UCSD-AML1 (cell line): ENCODE results near the gene TSPAN16.

Experiments used
- DNase-seq: peaks from one replicate; lab custom pipeline; 2025; ENCODE audit not compliant: unreplicated experiment; lab: John Stamatoyannopoulos, UW

The TSPAN16 gene, protein sequence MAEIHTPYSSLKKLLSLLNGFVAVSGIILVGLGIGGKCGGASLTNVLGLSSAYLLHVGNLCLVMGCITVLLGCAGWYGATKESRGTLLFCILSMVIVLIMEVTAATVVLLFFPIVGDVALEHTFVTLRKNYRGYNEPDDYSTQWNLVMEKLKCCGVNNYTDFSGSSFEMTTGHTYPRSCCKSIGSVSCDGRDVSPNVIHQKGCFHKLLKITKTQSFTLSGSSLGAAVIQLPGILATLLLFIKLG

DNA sequence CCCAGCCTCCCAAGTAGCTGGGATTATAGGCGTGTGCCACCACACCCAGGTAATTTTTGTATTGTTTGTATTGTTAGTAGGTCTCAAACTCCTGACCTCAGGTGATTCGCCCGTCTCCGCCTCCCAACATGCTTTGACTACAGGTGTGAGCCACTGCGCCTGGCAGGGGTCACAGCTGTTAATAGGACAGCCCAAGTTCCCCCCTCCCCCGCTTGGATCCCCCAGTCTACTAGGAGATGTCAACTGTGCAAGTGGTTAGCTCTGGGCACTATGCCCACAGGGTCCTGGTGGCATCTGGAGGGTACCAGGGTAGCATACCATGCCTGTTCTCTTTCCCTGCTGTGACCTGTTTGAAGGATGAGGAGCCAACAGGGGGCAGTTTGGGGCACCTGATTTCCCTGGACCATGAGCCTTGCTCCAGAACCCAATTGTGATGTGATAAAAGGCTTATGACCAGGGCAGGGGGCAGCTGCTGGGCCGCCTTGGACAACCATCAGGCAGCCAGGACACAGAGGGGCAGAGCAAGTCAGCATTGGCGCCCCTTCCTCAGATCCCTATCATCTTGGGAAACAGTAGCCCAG lies at the start of gene TSPAN16:
TSS of gene TSPAN16 (plus strand) at position 496 of the 581 bp plus-strand sequence. CDS start 138 bp downstream, outside the sequence.
- DNase-seq = peak; percentile 28

DNA sequence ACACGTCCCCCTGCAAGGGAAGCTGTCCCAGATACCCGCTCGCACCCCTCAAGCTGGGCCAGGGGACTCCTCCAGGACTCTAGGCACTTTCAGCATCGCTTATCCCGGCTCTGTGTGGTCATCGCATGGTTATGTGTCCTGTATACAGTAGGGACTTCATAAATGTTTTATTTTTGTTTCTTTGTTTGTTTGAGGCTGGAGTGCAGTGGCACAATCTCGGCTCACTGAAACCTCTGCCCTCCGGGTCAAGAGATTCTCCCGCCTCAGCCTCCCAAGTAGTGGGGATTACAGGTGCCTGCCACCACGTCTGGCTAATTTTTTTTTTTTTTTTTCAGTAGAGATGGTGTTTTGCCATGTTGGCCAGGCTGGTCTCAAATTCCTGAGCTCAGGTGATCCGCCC lies 49.0 kb upstream of the TSPAN16 start:
- DNase-seq = no peak

DNA sequence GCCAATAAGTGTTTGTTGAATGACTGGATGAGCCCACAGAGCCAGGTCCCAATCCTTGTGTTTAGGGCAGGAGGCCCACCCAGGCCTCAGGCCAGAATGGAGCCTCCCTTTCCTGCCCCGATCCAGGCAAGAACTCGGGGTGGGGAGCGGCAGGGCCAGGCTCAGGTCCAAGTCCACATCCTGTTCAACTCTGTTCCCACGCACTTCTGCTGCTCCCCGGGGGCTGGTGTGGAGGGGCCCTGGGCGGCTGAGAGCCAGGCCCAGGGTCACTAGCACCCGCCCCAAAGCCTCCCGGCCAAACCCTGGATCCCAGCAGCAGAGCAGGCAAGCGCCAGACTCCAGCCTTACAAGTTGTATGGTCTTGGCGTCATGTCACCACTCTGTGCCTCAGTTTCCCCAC lies 48.6 kb upstream of the TSPAN16 start:
- no peak for DNase-seq

DNA sequence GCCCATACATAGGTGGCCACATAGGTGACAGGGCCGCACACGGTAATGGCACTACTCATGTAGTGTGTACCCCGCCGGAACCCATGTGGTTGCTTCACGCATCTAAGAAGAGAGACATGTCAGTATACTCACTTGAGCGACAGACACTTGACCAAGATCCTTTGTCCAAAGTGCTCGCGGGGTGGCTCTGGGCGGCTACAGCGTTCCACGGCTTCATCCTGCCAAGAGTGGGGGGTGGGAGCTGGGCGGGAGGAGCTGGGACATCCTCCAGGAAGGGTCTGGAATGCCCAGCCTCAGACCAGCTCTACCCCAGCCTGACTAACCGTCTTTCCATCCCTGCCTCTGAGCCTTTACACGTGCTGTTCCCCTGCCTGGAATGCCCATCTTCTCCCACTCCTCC lies 48.0 kb upstream of the TSPAN16 start:
- no peak for DNase-seq

DNA sequence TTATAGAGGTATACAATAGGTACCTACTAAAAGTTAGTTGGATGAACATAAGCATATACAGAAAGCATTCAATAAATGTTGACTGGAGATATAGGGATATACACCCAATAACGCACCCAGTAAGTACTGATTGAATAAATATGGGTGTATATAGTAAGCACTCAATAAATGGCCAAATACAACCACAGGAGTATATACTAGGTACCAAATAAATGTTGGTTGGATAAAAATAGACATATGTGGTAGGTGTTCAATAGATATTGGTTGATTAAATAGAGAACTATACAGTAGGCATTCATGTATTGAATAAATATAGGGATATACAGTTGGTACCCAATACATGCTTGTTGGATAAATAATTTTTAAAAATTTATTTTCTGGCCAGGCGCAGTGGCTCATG lies 47.1 kb upstream of the TSPAN16 start:
- no peak for DNase-seq

DNA sequence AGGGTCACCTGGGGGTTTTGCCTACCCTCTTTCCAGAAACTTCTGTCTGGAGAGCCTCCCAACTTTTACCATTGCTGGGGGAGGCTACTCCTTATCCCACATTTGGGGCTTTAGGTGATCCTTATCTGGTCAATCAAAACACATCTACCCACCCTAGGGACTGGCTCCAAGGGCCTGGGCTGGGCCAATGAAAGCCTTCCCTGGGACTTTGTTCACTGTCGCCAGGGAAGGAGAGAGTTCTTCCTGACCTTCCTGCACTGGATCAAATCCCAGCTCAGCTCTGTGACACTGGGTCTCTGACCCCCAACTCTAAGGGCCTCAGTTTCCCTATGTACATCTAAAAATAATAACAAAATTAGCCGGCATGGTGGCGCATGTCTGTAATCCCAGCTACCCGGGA lies 44.7 kb upstream of the TSPAN16 start:
- DNase-seq = no peak

DNA sequence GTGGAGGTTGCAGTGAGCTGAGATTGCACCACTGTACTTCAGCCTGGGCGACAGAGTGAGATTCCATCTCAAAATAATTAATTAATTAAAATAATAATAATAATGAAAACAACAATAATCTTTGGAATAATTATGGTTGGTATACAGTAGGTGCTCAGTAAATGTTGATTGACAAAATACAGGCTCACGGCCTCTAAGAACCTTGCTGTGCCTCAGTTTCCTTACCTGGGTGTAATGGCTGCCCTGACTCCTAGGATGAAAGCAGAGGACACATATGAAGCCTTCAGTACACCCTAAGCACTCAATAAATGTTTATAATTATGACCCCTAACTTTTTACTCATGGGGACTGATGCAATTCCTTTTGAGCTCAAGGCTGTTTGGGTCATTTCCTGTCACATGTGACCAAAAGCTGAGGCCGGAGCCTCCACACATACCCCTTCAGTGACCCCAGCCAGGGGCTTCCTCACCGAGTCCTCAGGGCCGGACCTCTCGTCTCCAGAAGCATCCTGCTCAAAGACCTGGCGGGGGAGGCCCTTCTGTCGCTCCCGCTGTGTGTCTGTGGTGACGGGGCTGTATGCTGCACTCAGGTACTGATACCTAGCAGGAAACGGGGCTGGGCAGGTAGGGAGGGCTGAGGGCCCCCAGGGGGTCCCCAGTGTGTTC lies 44.2 kb upstream of the TSPAN16 start:
- no peak for DNase-seq

DNA sequence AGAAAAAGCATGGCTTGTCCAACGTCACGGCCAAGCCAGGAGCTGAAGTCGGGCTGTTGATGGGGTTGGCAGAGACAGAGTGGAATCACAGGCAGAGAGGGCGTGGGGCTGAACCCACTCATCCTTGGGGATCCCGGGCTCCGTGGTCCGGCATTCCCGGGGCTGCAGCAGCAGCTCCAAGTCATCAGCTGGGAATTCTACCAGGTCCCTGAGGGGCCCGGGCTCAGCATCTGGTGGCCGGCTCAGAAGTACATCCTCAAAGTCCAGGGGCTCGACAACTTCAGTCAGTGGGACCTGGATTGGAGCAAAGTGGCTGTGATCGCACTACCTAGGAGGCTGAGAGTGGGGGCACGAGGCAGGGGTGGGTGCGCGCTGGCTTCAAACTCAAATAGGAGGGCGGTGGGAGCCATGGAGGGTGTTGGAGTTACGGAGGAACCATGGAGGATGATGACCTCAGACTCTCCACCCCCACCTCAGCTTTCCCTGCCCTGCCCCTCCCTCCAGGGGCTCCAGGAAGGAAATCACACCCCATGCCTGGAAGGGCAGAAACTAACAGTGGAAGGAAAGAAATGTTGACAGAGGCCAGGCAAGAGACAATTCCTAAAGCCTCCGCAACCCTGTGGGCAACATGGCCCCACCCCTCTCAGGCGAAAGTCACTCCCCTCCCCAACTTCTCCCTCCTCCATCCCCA lies 43.1 kb upstream of the TSPAN16 start:
- no peak for DNase-seq

DNA sequence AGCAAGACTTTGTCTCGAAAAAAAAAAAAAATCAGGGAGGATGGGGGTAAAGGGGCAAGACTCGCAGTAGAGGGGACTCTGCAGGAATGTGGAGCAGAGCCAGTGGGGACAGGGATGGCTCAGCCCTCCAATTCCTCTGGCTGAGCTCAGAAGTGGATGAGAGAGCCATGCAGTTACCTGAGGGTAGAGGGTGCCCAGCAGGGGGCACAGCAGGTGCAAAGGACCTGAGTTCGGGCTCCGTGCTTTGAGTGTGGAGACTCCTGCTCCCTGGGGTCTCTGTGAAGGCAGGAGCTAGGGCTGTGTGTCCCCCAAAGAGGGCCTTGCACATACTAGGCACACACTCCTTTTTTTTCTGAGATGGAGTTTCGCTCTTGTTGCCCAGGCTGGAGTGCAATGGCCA lies 41.3 kb upstream of the TSPAN16 start:
- DNase-seq = no peak

DNA sequence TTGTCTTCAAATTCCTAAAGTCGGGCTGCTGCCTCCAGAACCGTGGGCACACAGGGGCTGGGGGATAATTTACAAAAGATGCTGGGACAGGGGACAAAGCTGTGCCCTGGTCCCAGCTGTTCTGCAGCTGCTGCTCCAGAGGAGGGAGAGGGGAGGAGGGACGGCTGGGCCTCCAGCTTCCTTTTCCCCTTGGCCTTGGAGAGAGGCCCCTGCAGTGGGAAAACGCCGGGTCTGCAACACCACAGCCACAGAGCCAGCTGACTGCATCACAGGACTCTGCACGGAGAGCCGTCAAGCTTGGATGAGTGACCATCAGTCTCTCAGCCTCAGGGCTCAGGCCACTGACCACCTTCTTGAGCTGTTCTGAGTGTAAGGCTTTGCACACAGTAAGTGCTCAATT lies 39.8 kb upstream of the TSPAN16 start:
- DNase-seq = peak; percentile 23

DNA sequence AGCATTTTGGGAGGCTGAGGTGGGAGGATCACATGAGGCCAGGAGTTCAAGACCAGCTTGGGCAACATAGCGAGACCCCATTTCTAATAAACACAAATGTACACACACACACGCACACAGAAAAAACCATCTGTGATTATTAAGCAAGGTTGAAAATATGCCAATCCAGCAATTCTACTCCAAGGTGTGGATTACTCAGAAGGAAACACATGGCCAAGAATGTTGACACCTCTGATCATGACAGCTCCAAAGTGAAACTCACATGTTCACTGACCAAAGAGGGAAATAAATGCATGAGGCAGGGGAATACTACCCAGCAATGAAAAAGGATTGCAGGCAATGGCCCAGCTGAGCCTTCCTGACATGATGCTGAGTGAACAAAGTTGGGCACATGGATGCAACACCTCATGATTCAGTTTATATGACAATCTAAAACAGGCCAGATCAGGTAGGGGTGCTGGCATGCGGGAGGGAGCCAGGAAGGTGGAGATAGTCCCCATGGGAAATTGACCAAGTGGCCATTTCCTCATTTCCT lies 38.0 kb upstream of the TSPAN16 start:
- DNase-seq = no peak

DNA sequence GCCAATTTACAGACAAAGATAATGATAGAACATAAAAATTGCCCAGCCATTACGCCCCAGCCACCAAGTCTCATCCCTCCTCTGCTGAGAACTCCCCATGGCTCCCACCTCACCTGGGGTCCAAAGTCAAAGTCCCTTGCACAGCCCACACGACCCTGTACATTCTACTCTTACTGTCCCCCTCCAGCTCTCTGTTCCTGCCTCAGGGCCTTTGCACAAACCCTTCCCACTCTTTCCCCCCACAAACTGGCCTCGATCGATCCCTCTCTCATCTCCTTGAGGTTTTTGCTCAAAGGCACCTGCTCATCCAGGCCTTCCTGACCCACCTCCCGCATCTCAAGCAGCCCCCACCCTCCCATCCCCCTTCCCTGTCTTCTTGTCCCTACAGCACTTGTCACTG lies 35.0 kb upstream of the TSPAN16 start:
- DNase-seq = no peak

DNA sequence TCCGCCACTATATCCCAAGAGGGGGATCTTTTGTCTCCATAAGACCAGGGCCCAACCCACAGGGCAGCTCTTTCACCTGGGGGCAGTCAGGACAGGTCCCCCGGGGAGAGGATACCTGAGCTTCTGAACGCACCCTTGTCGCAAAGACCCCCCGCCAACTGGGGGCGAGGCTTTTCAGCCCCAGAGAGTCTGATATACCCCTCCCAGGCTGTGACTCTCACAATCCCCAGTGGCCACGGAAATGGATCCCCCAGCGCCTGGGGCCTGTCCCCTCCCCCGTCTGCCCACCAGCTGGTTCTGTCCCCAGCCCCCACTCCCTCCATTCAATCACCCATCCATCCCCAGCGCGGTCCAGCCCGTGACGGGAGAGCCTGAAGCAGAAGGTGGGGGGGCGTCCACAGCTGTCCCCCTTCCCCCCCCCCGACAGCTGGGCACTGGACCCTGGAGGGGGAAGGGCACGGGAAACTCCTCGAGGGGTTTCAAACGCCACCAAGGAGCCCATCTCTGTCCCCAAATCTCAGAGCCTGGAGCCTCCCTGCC lies 34.5 kb upstream of the TSPAN16 start:
- no peak for DNase-seq

DNA sequence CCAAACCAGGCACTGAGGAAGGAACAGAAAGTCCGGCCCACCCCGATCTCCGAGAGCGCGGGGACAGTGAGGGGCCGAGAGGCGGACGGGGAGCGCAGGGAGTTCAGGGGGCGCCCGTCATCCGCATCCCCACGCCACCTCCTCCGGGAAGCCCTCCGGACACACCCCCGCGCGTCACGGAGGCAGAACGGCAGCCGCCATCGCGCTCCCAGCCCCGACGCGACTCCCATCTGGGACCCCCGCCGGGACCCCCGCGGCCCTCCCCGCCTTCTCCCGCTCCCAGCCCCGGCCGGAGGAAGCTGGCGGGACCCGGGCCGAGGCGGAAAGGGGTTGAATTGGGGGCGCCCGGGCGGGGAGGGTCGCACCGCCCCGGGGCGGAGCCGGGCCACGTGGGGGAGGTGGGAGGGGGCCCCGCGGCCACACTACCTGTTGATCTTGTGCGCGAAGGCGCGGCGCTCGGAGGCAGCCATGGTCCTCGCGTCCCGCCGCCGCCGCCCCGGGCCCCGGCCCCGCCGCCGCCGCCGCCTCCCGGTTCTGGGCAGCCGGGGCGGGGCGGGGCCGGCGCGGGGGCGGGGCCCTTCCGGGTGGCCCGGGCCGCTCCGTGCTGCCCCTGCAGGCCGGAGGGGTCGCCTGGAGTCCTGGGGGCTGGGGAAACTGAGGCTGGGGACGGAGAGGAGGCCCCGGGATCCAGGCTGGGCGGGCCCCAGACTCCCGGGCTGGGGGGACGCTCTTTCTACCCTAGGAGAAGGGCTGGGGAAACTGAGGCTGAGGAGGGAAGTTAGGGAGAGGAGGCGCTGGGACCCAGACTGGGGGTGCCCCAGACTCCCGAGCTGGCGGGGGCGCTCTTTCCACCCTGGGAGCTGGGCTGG lies 33.8 kb upstream of the TSPAN16 start, which contains the start of gene DOCK6:
TSS of gene DOCK6 (minus strand) at position 554 of the 869 bp plus-strand sequence. CDS start at position 470, 84 bp downstream.
- no peak for DNase-seq

DNA sequence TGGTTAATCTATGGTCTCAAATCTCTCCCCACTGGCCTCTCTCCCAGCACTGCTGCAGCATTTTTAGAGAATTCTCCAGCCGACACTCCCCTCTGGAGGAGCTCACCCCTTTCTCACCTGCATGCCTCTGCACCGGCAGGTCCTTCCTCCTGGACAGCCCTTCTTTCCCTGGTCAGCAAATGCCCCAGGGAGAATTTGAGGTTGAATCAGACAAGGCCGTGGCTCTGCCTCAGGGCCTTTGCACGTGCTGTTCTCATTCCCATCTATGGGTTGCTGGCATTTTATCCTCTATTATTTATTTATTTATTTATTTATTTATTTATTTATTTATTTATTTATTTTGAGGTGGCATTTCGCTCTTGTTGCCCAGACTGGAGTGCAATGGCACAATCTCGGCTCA lies 32.2 kb upstream of the TSPAN16 start:
- no peak for DNase-seq

DNA sequence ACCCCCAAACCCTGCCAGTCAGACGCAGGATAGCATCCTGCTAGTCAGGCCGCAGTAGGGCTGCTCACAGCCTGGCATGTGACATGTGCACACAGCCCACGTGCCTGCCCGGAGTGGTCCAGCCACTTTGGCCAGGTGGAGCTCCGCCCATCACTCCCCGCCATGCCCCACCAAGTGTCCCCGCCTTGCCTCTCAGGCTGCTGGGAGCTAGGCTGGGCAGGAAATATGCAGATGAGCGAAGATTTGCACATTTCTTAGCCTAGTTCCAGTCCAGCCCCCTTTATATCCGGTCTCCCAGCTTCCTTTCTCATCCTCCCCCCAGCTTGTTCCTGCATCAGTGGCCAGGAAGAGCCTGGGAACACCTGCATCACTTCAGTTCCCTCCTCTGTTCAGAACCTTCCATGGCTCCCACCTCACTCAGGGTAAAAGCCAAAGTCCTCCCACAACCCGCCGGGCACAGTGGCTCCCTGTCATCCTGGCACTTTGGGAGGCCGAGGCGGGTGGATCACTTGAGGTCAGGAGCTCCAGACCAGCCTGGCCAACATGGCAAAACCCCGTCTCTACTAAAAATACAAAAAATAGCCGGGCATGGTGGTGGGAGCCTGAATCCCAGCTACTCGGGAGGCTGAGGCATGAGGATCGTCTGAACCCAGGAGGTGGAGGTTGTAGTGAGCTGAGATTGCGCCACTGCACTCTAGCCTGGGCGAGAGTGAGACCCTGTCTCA lies 31.3 kb upstream of the TSPAN16 start:
- DNase-seq = peak; percentile 40

DNA sequence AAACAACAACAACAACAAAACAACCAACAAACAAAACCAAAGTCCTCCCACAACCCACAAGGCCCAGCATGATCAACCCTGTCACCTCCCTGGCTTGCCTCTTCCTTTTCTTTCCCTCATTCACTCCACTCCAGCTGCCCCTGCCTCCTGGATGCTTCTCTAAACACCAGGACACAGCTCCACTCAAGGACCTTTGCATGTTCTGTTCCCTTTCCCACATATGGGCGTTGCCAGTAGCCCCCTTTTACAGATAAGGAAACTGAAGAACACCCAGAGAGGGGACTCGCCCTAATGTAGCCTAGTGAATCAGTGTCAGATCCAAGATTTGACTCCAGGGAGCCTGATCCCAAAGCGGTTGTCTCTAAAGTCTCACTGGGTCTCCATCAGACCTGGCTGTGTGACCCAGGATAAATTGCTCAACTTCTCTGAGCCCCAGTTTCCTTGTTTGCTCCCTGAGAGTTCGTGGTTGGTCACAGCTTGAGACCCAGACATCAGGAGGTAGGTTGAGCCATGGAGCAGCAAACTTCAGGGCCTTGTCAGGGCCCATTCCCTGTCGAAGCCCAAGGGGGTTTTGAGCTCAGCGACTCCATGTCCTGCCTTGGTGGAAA lies 30.7 kb upstream of the TSPAN16 start:
- DNase-seq = no peak

DNA sequence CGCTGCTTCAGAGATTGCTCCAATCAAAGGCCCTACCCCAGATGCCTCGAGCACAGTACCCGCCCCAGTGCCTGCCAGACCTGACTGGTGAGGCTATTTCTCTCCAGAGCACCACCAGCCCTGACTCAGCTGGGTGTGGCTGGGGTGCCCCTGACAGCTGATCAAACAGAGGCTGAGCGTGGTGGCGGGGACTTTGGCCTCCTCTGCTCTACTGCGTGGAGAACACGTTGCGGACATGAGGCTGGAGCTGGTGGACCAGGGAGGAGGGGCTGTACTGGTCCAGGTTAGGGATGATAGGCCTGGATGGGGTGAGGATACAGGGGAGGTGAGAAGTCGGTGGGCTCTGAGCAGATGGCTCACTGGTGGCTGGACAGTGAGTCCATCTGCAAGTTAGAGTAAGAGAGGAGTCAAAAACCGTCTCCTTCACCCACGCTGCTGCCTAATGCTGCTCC lies 30.1 kb upstream of the TSPAN16 start:
- DNase-seq = no peak
